Kidney epithelial cell (primary cell): Measurements from ENCODE around the gene F7. TPM values are rescaled to one million over a fixed set of nuclear protein-coding genes. Genes with fewer than 3 reads are reported as not detected.
"Not testable (repeated sequence)": the region's sequence is repeated elsewhere in the genome, so short reads cannot be mapped to it uniquely, and the experiment has no call there.

Experiments
- DNase-seq: peaks from one replicate; pipeline ENCODE4 v3.0.0-alpha.2; 2010; ENCODE audit warnings: low read depth
- H3K27me3 ChIP-seq: 2 replicates; pipeline ENCODE4 v1.6.0; 2011; ENCODE audit warnings: low read length; ENCODE audit not compliant: control insufficient read depth, insufficient read depth
- H3K36me3 ChIP-seq: 2 replicates; pipeline ENCODE4 v1.5.1; 2011; ENCODE audit warnings: low read length; ENCODE audit not compliant: control insufficient read depth, insufficient read depth
- H3K4me3 ChIP-seq: 2 replicates; pipeline ENCODE4 v1.5.1; 2011; ENCODE audit warnings: low read depth, mild to moderate bottlenecking, control low read depth, low read length
- total RNA-seq: library from RNA; depleted of rRNA; stranded (reverse); fragments of >200 nt; gene quantifications from 2 replicates; pipeline ENCODE4 v1.2.3, GENCODE V29; 2015
- TF ChIP-seq, protein P1 (sequence below): IDR thresholded peaks from 2 replicates; pipeline ENCODE4 v1.5.1; 2011; ENCODE audit warnings: mild to moderate bottlenecking, moderate library complexity, low read length, control low read depth, inconsistent platforms; ENCODE audit not compliant: insufficient read depth, poor library complexity, severe bottlenecking

F7 gene
- total RNA-seq: 0.38 and 0.55 TPM in 2 replicates

GRCh38 chr13:113105032-113105920, at the start of gene F7:
TSS of gene F7 (plus strand) at chr13:113105791. CDS start at chr13:113105842, 51 bp downstream.
- Histone ChIP-seq H3K27me3 (peaks cover 36% of the 10 kb centered on the region), H3K4me3 (no peak within 1 kb of the TSS), H3K36me3 (no peaks in the 10 kb centered on the region)
- TF ChIP-seq, protein P1, sequence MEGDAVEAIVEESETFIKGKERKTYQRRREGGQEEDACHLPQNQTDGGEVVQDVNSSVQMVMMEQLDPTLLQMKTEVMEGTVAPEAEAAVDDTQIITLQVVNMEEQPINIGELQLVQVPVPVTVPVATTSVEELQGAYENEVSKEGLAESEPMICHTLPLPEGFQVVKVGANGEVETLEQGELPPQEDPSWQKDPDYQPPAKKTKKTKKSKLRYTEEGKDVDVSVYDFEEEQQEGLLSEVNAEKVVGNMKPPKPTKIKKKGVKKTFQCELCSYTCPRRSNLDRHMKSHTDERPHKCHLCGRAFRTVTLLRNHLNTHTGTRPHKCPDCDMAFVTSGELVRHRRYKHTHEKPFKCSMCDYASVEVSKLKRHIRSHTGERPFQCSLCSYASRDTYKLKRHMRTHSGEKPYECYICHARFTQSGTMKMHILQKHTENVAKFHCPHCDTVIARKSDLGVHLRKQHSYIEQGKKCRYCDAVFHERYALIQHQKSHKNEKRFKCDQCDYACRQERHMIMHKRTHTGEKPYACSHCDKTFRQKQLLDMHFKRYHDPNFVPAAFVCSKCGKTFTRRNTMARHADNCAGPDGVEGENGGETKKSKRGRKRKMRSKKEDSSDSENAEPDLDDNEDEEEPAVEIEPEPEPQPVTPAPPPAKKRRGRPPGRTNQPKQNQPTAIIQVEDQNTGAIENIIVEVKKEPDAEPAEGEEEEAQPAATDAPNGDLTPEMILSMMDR: no peak
- DNase-seq: no peak

DNA sequence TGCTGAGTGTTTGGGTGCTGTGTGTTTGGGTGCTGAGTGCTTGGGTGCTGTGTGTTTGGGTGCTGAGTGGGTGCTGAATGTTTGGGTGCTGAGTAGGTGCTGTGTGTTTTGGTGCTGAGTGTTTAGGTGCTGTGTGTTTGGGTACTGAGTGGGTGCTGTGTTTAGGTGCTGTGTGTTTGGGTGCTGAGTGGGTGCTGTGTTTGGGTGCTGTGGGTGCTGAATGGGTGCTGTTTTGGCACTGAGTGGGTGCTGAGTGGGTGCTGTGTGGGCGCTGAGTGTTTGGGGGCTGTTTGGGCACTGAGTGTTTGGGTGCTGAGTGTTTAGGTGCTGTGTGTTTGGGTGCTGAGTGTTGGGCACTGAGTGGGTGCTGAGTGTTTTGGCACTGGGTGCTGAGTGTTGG, 48.5 kb upstream of the F7 start:
- TF ChIP-seq, protein P1: no peak
- no peak for DNase-seq
- H3K36me3 ChIP-seq: no peaks in the 10 kb centered on the region
- H3K4me3 ChIP-seq: no peak overlapping the region
- H3K27me3 ChIP-seq: peaks cover 13% of the 10 kb centered on the region

GRCh38 chr13:113057559-113057958, 48.0 kb upstream of the F7 start:
- not testable (repeated sequence) for DNase-seq, H3K36me3 ChIP-seq, H3K27me3 ChIP-seq, H3K4me3 ChIP-seq

GRCh38 chr13:113058129-113058987, 47.2 kb upstream of the F7 start:
- TF ChIP-seq, protein P1: no peak
- DNase-seq: no peak
- H3K4me3 ChIP-seq: no peak overlapping the region
- H3K36me3 ChIP-seq: no peaks in the 10 kb centered on the region
- peaks cover 4% of the 10 kb centered on the region for H3K27me3 ChIP-seq

GRCh38 chr13:113058988-113059850, 46.4 kb upstream of the F7 start:
- no peaks in the 10 kb centered on the region for H3K36me3 ChIP-seq
- DNase-seq: no peak
- TF ChIP-seq, protein P1: no peak

More at GRCh38 chr13:113058988-113059850, 46.4 kb upstream of the F7 start:
- H3K4me3 ChIP-seq: no peak overlapping the region
- H3K27me3 ChIP-seq: no peaks in the 10 kb centered on the region
